ENCODE measurements around the gene DNM2. TPM values are rescaled to one million over a fixed set of nuclear protein-coding genes. Genes with fewer than 3 reads are reported as not detected.

The DNM2 gene
- polyA plus RNA-seq, 2 of the 4 experiments (the other 2 are of a cell fraction), result 32.9 to 58.5 TPM

- no peaks in the 10 kb centered on the region for H3K9me3 ChIP-seq
- POLR2A ChIA-PET, result no interaction called here
- H3K4me2 ChIP-seq, result no peak overlapping the region
- H3K4me3 ChIP-seq, result no peak overlapping the region
- FAIRE-seq (no peak), ATAC-seq (no peak), DNase-seq (ENCODE audit: low read depth in 1 of 2, low spot score in 1 of 2) (no peak)
- CTCF ChIA-PET, result interaction anchor here (0.6 to 4.7 kb wide), 5 partner anchors 16 to 417 kb away, joined by 3 to 21 read pairs (median 4); partner anchors contain the start of gene DNM2
- WGBS (ENCODE audit: missing lambda C conversion rate), result 94% methylated on average over 7 of the region's 7 CpGs
- H3K27ac ChIP-seq, result no peak overlapping the region
- TF ChIP-seq SMC3 (IDR thresholded peaks at IDR 0.05) (no peak), E2F6 (IDR thresholded peaks at IDR 0.05; ENCODE audit: borderline replicate concordance, low read depth) (no peak), KDM5A (IDR thresholded peaks at IDR 0.05) (no peak), RCOR1 (IDR thresholded peaks at IDR 0.05; ENCODE audit: low read depth, low read length) (no peak), NR3C1 (IDR thresholded peaks at IDR 0.05) (no peak), ELK1 (IDR thresholded peaks at IDR 0.05; ENCODE audit: low read depth, low read length) (no peak), REST (IDR thresholded peaks at IDR 0.05) (no peak)
- H3K4me1 ChIP-seq, result peaks cover 3% of the 10 kb centered on the region; the same call in 1 of the 3 replicates
These were observed 112.5 kb downstream of the DNM2 start for GRCh38 chr19:10830370-10830769.

- ChIA-PET POLR2A (no interaction called here), CTCF (interaction anchor here (1.2 to 4.7 kb wide), 2 partner anchors 33 to 113 kb away, joined by 6 to 21 read pairs; partner anchors contain the start of gene DNM2)
- DNase-seq (ENCODE audit: low read depth in 1 of 2, low spot score in 1 of 2), result no peak
- no peak overlapping the region for H3K4me2 ChIP-seq
- H3K4me3 ChIP-seq, result no peak overlapping the region
- H3K4me1 ChIP-seq, result peaks cover 3% of the 10 kb centered on the region; the same call in 1 of the 3 replicates
- no peak for TF ChIP-seq HEYL (CRISPR knock-in tag; IDR thresholded peaks at IDR 0.05)
- no peak overlapping the region for H3K27ac ChIP-seq
- no peak for FAIRE-seq
- ATAC-seq, result no peak
- 94% methylated on average over 10 of the region's 33 CpGs for WGBS (ENCODE audit: missing lambda C conversion rate)
- H3K9me3 ChIP-seq, result no peaks in the 10 kb centered on the region
These were observed 113.3 kb downstream of the DNM2 start for GRCh38 chr19:10830931-10831779.

GRCh38 chr19:10831987-10832938, 114.4 kb downstream of the DNM2 start:
- peaks cover 7% of the 10 kb centered on the region for H3K9me3 ChIP-seq
- H3K4me3 ChIP-seq, result no peak overlapping the region
- ATAC-seq, result no peak
- 83% methylated on average over 24 of the region's 28 CpGs for WGBS (ENCODE audit: missing lambda C conversion rate)
- no peak overlapping the region for H3K27ac ChIP-seq
- TF ChIP-seq MAX (IDR thresholded peaks at IDR 0.05) (no peak), JUNB (IDR thresholded peaks at IDR 0.05) (no peak), NR3C1 (IDR thresholded peaks at IDR 0.05) (no peak), SREBF2 (IDR thresholded peaks at IDR 0.05) (no peak), FOXS1 (CRISPR knock-in tag; IDR thresholded peaks at IDR 0.05) (no peak), NPAS2 (CRISPR knock-in tag; IDR thresholded peaks at IDR 0.05; ENCODE audit: borderline replicate concordance) (no peak), RNF2 (IDR thresholded peaks at IDR 0.05; ENCODE audit: borderline replicate concordance, low read depth) (no peak), ATOH8 (CRISPR knock-in tag; IDR thresholded peaks at IDR 0.05; ENCODE audit: low read depth) (no peak), ZNF302 (CRISPR knock-in tag; IDR thresholded peaks at IDR 0.05) (no peak), HES2 (IDR thresholded peaks at IDR 0.05) (no peak), SMC3 (IDR thresholded peaks at IDR 0.05) (no peak), HOXB5 (CRISPR knock-in tag; IDR thresholded peaks at IDR 0.05) (no peak), RARB (CRISPR knock-in tag; IDR thresholded peaks at IDR 0.05) (no peak), CBX2 (IDR thresholded peaks at IDR 0.05; ENCODE audit: borderline replicate concordance, low read depth) (no peak), TFCP2L1 (CRISPR knock-in tag; IDR thresholded peaks at IDR 0.05) (no peak), EHF (CRISPR knock-in tag; IDR thresholded peaks at IDR 0.05) (no peak), KDM1A (IDR thresholded peaks at IDR 0.05; ENCODE audit: low read depth) (no peak), FOSB (CRISPR knock-in tag; IDR thresholded peaks at IDR 0.05) (no peak)
- peaks cover 8% of the 10 kb centered on the region; the same call in 2 of the 3 replicates for H3K4me1 ChIP-seq
- FAIRE-seq, result no peak
- CTCF ChIA-PET, result interaction anchor here (1.2 kb wide), 1 partner anchor 32 kb away, joined by 6 read pairs; no protein-coding TSS in a partner anchor
- POLR2A ChIA-PET, result no interaction called here
- no peak overlapping the region for H3K4me2 ChIP-seq
- no peak for DNase-seq (ENCODE audit: low read depth in 1 of 2, low spot score in 1 of 2)
